Measurements from ENCODE around the gene ELMO1.

The ELMO1 gene

DNA sequence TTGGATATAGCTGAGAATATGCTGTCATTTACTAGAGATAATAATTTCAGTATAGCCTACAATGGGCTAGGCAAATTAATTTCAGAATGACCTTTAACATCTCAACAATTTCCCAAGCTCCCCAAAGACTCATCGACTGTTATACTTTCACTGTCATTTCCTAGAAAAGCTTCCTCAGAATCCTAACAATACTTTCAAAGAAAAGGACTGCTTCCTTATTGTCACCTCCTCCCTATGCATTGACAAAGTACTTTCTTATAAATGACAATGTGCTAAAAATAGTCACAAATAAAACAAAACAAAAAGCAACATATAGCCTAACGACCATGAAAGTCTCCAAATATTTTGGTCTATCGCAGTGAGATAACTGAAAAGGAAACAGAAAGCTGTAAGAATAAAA lies 272.6 kb downstream of the ELMO1 start:
- H3K36me3 ChIP-seq (ENCODE audit: control insufficient read depth in 4 of 4, insufficient read depth in 4 of 4, low read length in 3 of 4) = peaks cover 30 to 84% (median 57%) of the 10 kb centered on the region in 4 experiments
- H3K27ac ChIP-seq (ENCODE audit: insufficient read depth in 1 of 2, low read depth in 1 of 2, low read length in 2 of 2, poor library complexity in 1 of 2, severe bottlenecking in 2 of 2) = no peak overlapping the region
- no peaks in the 10 kb centered on the region for H3K4me1 ChIP-seq (ENCODE audit: control extremely low read depth in 1 of 4, control insufficient read depth in 4 of 4, insufficient read depth in 4 of 4, low read length in 3 of 4)
- H3K9me3 ChIP-seq (ENCODE audit: control extremely low read depth in 1 of 5, control insufficient read depth in 4 of 5, insufficient read depth in 2 of 5, low read depth in 1 of 5, low read length in 4 of 5) = no peaks in the 10 kb centered on the region
- POLR2A ChIA-PET = no interaction called here
- no peak overlapping the region for H3K4me3 ChIP-seq (ENCODE audit: control insufficient read depth in 1 of 7, extremely low read depth in 1 of 7, insufficient read depth in 4 of 7, low read depth in 2 of 7, low read length in 6 of 7)
- WGBS (ENCODE audit: insufficient coverage) = 100% methylated on average over 1 of the region's 3 CpGs
- CTCF ChIA-PET = interaction anchor here (1.0 to 2.0 kb wide), 3 partner anchors 15 to 735 kb away, joined by 3 to 5 read pairs (median 5); no protein-coding TSS in a partner anchor
- no peaks in the 10 kb centered on the region for H3K27me3 ChIP-seq (replicated peaks in 2 of 5; ENCODE audit: control insufficient read depth in 4 of 5, insufficient read depth in 5 of 5, low read length in 4 of 5)
- no peak for DNase-seq

GRCh38 chr7:37174460-37174859 lies 274.2 kb downstream of the ELMO1 start:
- ChIA-PET POLR2A (no interaction called here), CTCF (interaction anchor here (1.1 kb wide), 1 partner anchor 644 kb away, joined by 3 read pairs; no protein-coding TSS in a partner anchor)
- peaks cover 33 to 85% (median 58%) of the 10 kb centered on the region in 4 experiments for H3K36me3 ChIP-seq (ENCODE audit: control insufficient read depth in 4 of 4, insufficient read depth in 4 of 4, low read length in 3 of 4)
- WGBS (ENCODE audit: insufficient coverage) = 92% methylated on average over 5 of the region's 5 CpGs
- H3K4me1 ChIP-seq (ENCODE audit: control extremely low read depth in 1 of 4, control insufficient read depth in 4 of 4, insufficient read depth in 4 of 4, low read length in 3 of 4) = no peaks in the 10 kb centered on the region
- H3K27ac ChIP-seq (ENCODE audit: insufficient read depth in 1 of 2, low read depth in 1 of 2, low read length in 2 of 2, poor library complexity in 1 of 2, severe bottlenecking in 2 of 2) = no peak overlapping the region
- no peaks in the 10 kb centered on the region for H3K27me3 ChIP-seq (replicated peaks in 2 of 5; ENCODE audit: control insufficient read depth in 4 of 5, insufficient read depth in 5 of 5, low read length in 4 of 5)
- peaks cover 0 to 9% (median 8%) of the 10 kb centered on the region in 5 experiments for H3K9me3 ChIP-seq (ENCODE audit: control extremely low read depth in 1 of 5, control insufficient read depth in 4 of 5, insufficient read depth in 2 of 5, low read depth in 1 of 5, low read length in 4 of 5)
- no peak for DNase-seq
- H3K4me3 ChIP-seq (ENCODE audit: control insufficient read depth in 1 of 7, extremely low read depth in 1 of 7, insufficient read depth in 4 of 7, low read depth in 2 of 7, low read length in 6 of 7) = no peak overlapping the region

DNA sequence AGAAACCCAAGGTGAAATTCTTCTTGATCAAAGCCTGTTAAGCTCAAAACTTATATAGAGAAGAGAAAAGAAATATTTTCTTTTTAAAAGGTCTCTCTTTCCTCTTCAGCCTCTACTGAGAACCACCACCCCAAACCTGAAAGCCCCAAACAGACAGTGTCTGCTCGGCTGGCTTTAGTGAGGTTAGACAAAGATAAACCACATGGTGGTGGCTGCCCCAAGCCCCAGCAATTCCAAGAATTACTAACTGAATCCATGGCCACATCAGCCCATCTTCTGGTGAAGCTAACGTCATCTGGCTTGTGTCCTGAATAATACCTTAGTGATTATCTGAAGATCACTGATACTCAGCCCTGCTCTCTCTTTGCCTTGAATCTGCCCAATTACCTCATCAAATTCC lies 275.0 kb downstream of the ELMO1 start:
- ChIA-PET CTCF (interaction anchor here (0.5 to 2.9 kb wide), 5 partner anchors 8 to 733 kb away, joined by 3 to 17 read pairs (median 5); no protein-coding TSS in a partner anchor), POLR2A (no interaction called here)
- H3K4me3 ChIP-seq (ENCODE audit: control insufficient read depth in 1 of 7, extremely low read depth in 1 of 7, insufficient read depth in 4 of 7, low read depth in 2 of 7, low read length in 6 of 7) = no peak overlapping the region
- no peak overlapping the region for H3K27ac ChIP-seq (ENCODE audit: insufficient read depth in 1 of 2, low read depth in 1 of 2, low read length in 2 of 2, poor library complexity in 1 of 2, severe bottlenecking in 2 of 2)
- DNase-seq = no peak
- H3K9me3 ChIP-seq (ENCODE audit: control extremely low read depth in 1 of 5, control insufficient read depth in 4 of 5, insufficient read depth in 2 of 5, low read depth in 1 of 5, low read length in 4 of 5) = peaks cover 0 to 12% (median 10%) of the 10 kb centered on the region in 5 experiments
- no peaks in the 10 kb centered on the region for H3K27me3 ChIP-seq (replicated peaks in 2 of 5; ENCODE audit: control insufficient read depth in 4 of 5, insufficient read depth in 5 of 5, low read length in 4 of 5)
- H3K36me3 ChIP-seq (ENCODE audit: control insufficient read depth in 4 of 4, insufficient read depth in 4 of 4, low read length in 3 of 4) = peaks cover 31 to 85% (median 60%) of the 10 kb centered on the region in 4 experiments
- 100% methylated on average over 1 of the region's 2 CpGs for WGBS (ENCODE audit: insufficient coverage)
- no peaks in the 10 kb centered on the region for H3K4me1 ChIP-seq (ENCODE audit: control extremely low read depth in 1 of 4, control insufficient read depth in 4 of 4, insufficient read depth in 4 of 4, low read length in 3 of 4)

- Histone ChIP-seq H3K4me1 (ENCODE audit: control extremely low read depth in 1 of 4, control insufficient read depth in 4 of 4, insufficient read depth in 4 of 4, low read length in 3 of 4) (no peaks in the 10 kb centered on the region), H3K36me3 (ENCODE audit: control insufficient read depth in 4 of 4, insufficient read depth in 4 of 4, low read length in 3 of 4) (peaks cover 6 to 24% (median 13%) of the 10 kb centered on the region in 4 experiments), H3K4me3 (ENCODE audit: control insufficient read depth in 1 of 7, extremely low read depth in 1 of 7, insufficient read depth in 4 of 7, low read depth in 2 of 7, low read length in 6 of 7) (no peak overlapping the region), H3K9me3 (ENCODE audit: control extremely low read depth in 1 of 5, control insufficient read depth in 4 of 5, insufficient read depth in 2 of 5, low read depth in 1 of 5, low read length in 4 of 5) (peaks cover 0 to 5% (median 0%) of the 10 kb centered on the region in 5 experiments), H3K27me3 (replicated peaks in 2 of 5; ENCODE audit: control insufficient read depth in 4 of 5, insufficient read depth in 5 of 5, low read length in 4 of 5) (no peaks in the 10 kb centered on the region), H3K27ac (ENCODE audit: insufficient read depth in 1 of 2, low read depth in 1 of 2, low read length in 2 of 2, poor library complexity in 1 of 2, severe bottlenecking in 2 of 2) (no peak overlapping the region)
- CTCF ChIA-PET = interaction anchor here (2.0 kb wide), 1 partner anchor 14 kb away, joined by 5 read pairs; no protein-coding TSS in a partner anchor
- POLR2A ChIA-PET = no interaction called here
- DNase-seq = no peak
- 60% methylated on average over 3 of the region's 5 CpGs for WGBS (ENCODE audit: insufficient coverage)
These were observed 286.6 kb downstream of the ELMO1 start for GRCh38 chr7:37162106-37162505.

DNA sequence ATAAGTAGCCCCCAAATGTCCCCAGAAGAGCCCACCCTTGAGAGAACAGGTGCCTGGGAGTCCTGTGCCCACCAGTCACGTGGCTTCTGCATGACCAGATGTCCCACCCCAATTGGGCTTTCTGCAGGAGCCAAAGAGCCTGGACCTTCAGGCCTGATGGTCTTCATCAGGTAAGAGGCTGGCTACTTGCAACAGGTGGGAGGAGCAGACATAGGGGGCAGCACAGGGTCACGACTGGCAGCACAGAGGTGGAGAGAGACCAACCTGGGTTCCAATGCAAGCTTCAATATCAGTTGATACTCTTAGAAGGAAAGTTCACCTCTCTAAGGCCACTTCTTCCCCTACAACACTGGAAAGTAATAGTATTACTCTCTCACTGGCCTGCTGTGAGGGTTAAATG lies 288.0 kb downstream of the ELMO1 start:
- H3K36me3 ChIP-seq (ENCODE audit: control insufficient read depth in 4 of 4, insufficient read depth in 4 of 4, low read length in 3 of 4) = peaks cover 6 to 24% (median 13%) of the 10 kb centered on the region in 4 experiments
- H3K27me3 ChIP-seq (replicated peaks in 2 of 5; ENCODE audit: control insufficient read depth in 4 of 5, insufficient read depth in 5 of 5, low read length in 4 of 5) = no peaks in the 10 kb centered on the region
- no peak overlapping the region for H3K27ac ChIP-seq (ENCODE audit: insufficient read depth in 1 of 2, low read depth in 1 of 2, low read length in 2 of 2, poor library complexity in 1 of 2, severe bottlenecking in 2 of 2)
- CTCF ChIA-PET = interaction anchor here (1.3 to 2.0 kb wide), 3 partner anchors 16 to 720 kb away, joined by 3 to 5 read pairs (median 3); no protein-coding TSS in a partner anchor
- H3K4me1 ChIP-seq (ENCODE audit: control extremely low read depth in 1 of 4, control insufficient read depth in 4 of 4, insufficient read depth in 4 of 4, low read length in 3 of 4) = no peaks in the 10 kb centered on the region
- DNase-seq = no peak
- H3K4me3 ChIP-seq (ENCODE audit: control insufficient read depth in 1 of 7, extremely low read depth in 1 of 7, insufficient read depth in 4 of 7, low read depth in 2 of 7, low read length in 6 of 7) = no peak overlapping the region
- WGBS (ENCODE audit: insufficient coverage) = 100% methylated on average over 1 of the region's 2 CpGs
- POLR2A ChIA-PET = no interaction called here
- peaks cover 0 to 7% (median 0%) of the 10 kb centered on the region in 5 experiments for H3K9me3 ChIP-seq (ENCODE audit: control extremely low read depth in 1 of 5, control insufficient read depth in 4 of 5, insufficient read depth in 2 of 5, low read depth in 1 of 5, low read length in 4 of 5)

- H3K9me3 ChIP-seq (ENCODE audit: control extremely low read depth in 1 of 5, control insufficient read depth in 4 of 5, insufficient read depth in 2 of 5, low read depth in 1 of 5, low read length in 4 of 5) = peaks cover 0 to 2% (median 0%) of the 10 kb centered on the region in 5 experiments
- no peak overlapping the region for H3K4me3 ChIP-seq (ENCODE audit: control insufficient read depth in 1 of 7, extremely low read depth in 1 of 7, insufficient read depth in 4 of 7, low read depth in 2 of 7, low read length in 6 of 7)
- ChIA-PET POLR2A (no interaction called here), CTCF (no interaction called here)
- WGBS (ENCODE audit: insufficient coverage) = 83% methylated on average over 3 of the region's 6 CpGs
- no peaks in the 10 kb centered on the region for H3K4me1 ChIP-seq (ENCODE audit: control extremely low read depth in 1 of 4, control insufficient read depth in 4 of 4, insufficient read depth in 4 of 4, low read length in 3 of 4)
- H3K27ac ChIP-seq (ENCODE audit: insufficient read depth in 1 of 2, low read depth in 1 of 2, low read length in 2 of 2, poor library complexity in 1 of 2, severe bottlenecking in 2 of 2) = no peak overlapping the region
- H3K36me3 ChIP-seq (ENCODE audit: control insufficient read depth in 4 of 4, insufficient read depth in 4 of 4, low read length in 3 of 4) = peaks cover 6 to 54% (median 27%) of the 10 kb centered on the region in 4 experiments
- DNase-seq = no peak
- H3K27me3 ChIP-seq (replicated peaks in 2 of 5; ENCODE audit: control insufficient read depth in 4 of 5, insufficient read depth in 5 of 5, low read length in 4 of 5) = no peaks in the 10 kb centered on the region
These were observed 295.3 kb downstream of the ELMO1 start for GRCh38 chr7:37153376-37153775.

DNA sequence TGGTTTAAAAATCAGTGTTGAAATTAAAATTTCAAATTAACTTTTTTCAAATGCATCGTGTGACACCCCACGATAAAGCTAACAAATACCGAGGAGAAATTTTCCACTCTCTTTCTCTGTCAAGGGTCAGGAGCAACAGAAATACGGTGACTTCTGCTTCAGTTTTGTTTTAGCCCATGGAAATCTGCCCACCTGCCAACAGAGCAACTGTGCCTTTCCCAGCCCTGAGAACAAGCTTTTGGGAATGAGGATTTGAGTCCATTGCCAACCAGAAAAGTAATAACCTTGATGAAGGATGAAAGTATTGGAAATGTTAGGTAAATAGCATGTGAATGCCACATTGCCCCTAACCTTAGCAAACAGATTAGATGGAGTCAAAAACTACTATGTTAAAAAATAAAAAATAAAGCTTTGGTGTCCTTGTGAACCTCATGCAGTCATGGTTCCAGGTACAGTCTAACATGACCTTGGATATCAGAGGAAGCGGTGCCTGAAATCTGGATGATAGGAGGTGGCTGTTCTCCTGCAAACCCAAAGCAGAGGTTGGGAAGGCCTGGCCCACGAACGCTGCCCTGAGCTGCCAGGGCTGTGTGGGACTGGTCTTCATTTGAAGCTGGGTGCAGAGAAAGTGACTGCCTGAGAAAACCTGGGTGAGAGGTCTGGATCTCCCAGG lies 296.8 kb downstream of the ELMO1 start:
- CTCF ChIA-PET = no interaction called here
- no peak for DNase-seq
- H3K4me3 ChIP-seq (ENCODE audit: control insufficient read depth in 1 of 7, extremely low read depth in 1 of 7, insufficient read depth in 4 of 7, low read depth in 2 of 7, low read length in 6 of 7) = no peak overlapping the region
- peaks cover 0 to 2% (median 0%) of the 10 kb centered on the region in 5 experiments for H3K9me3 ChIP-seq (ENCODE audit: control extremely low read depth in 1 of 5, control insufficient read depth in 4 of 5, insufficient read depth in 2 of 5, low read depth in 1 of 5, low read length in 4 of 5)
- 100% methylated on average over 7 of the region's 7 CpGs for WGBS (ENCODE audit: insufficient coverage)
- H3K4me1 ChIP-seq (ENCODE audit: control extremely low read depth in 1 of 4, control insufficient read depth in 4 of 4, insufficient read depth in 4 of 4, low read length in 3 of 4) = no peaks in the 10 kb centered on the region
- H3K36me3 ChIP-seq (ENCODE audit: control insufficient read depth in 4 of 4, insufficient read depth in 4 of 4, low read length in 3 of 4) = peaks cover 9 to 66% (median 36%) of the 10 kb centered on the region in 4 experiments
- no peaks in the 10 kb centered on the region for H3K27me3 ChIP-seq (replicated peaks in 2 of 5; ENCODE audit: control insufficient read depth in 4 of 5, insufficient read depth in 5 of 5, low read length in 4 of 5)
- POLR2A ChIA-PET = no interaction called here
- no peak overlapping the region for H3K27ac ChIP-seq (ENCODE audit: insufficient read depth in 1 of 2, low read depth in 1 of 2, low read length in 2 of 2, poor library complexity in 1 of 2, severe bottlenecking in 2 of 2)
